WTC11 (cell line): ENCODE results near the gene ATP6V1F. TPM values are rescaled to one million over a fixed set of nuclear protein-coding genes. Genes with fewer than 3 reads are reported as not detected.

Experiments
- ATAC-seq: fragments of 200-7000 bp; cut with Tn5 transposase; 2 replicates; pipeline ENCODE4 v1.10.0; 2021; ENCODE audit warnings: mild to moderate bottlenecking, moderate library complexity
- Bru-seq: library from RNA; stranded (reverse); fragments of 400-500 nt; gene quantifications from one replicate; lab custom pipeline; 2021; lab: Mats Ljungman, UMichigan
- CTCF ChIA-PET: fragments of 300-600 bp; sonication (Branson Sonifier 250); formaldehyde crosslinking; loops from one replicate; lab custom pipeline; 2021; ENCODE audit warnings: antibody characterized with exemption; lab: Charles Lee
- POLR2A ChIA-PET: fragments of 350-600 bp; sonication (Branson Sonifier 250); formaldehyde crosslinking; loops from one replicate; lab custom pipeline; 2021; ENCODE audit warnings: antibody characterized with exemption; lab: Charles Lee
- DNase-seq: peaks from one replicate; pipeline ENCODE4 v3.0.0; 2021; ENCODE audit warnings: low spot score
- H3K27ac Mint-ChIP-seq: 2 replicates; pipeline ENCODE4 v1.8.0; 2021; ENCODE audit warnings: mixed read lengths
- H3K27me3 Mint-ChIP-seq: 2 replicates; pipeline ENCODE4 v1.8.0; 2021; ENCODE audit warnings: low read depth, mild to moderate bottlenecking, moderate library complexity, mixed read lengths
- H3K36me3 Mint-ChIP-seq: 2 replicates; pipeline ENCODE4 v1.8.0; 2021; ENCODE audit warnings: mixed read lengths
- H3K4me1 Mint-ChIP-seq: 2 replicates; pipeline ENCODE4 v1.8.0; 2022; ENCODE audit warnings: mixed read lengths
- H3K4me3 Mint-ChIP-seq: 2 replicates; pipeline ENCODE4 v1.8.0; 2021; ENCODE audit warnings: mild to moderate bottlenecking, moderate library complexity, mixed read lengths
- H3K9me3 Mint-ChIP-seq: 2 replicates; pipeline ENCODE4 v1.8.0; 2021; ENCODE audit warnings: mixed read lengths
- ARID4B ChIP-seq: sonication (generic); formaldehyde crosslinking; IDR thresholded peaks from 2 replicates; pipeline ENCODE4 v1.8.0; 2023; ENCODE audit warnings: missing genetic modification reagents, mild to moderate bottlenecking, borderline replicate concordance
- ATF3 ChIP-seq: sonication (generic); formaldehyde crosslinking; conservative IDR thresholded peaks from 2 replicates; pipeline ENCODE4 v1.8.1; 2022; ENCODE audit warnings: mild to moderate bottlenecking, missing genetic modification reagents
- ATF6 ChIP-seq: sonication (generic); formaldehyde crosslinking; IDR thresholded peaks from 2 replicates; pipeline ENCODE4 v1.8.1; 2023; ENCODE audit warnings: mild to moderate bottlenecking, missing genetic modification reagents
- E2F5 ChIP-seq: sonication (generic); formaldehyde crosslinking; IDR thresholded peaks from 2 replicates; pipeline ENCODE4 v1.8.1; 2022; ENCODE audit warnings: mild to moderate bottlenecking, moderate library complexity, missing genetic modification reagents
- FOXP1 ChIP-seq: sonication (generic); formaldehyde crosslinking; IDR thresholded peaks from 2 replicates; pipeline ENCODE4 v1.8.0; 2022; ENCODE audit warnings: missing genetic modification reagents, mild to moderate bottlenecking, moderate library complexity, borderline replicate concordance
- HMGXB4 ChIP-seq: sonication (generic); formaldehyde crosslinking; IDR thresholded peaks from 2 replicates; pipeline ENCODE4 v1.8.1; 2023; ENCODE audit warnings: mild to moderate bottlenecking, moderate library complexity, missing genetic modification reagents
- SMAD4 ChIP-seq: sonication (generic); formaldehyde crosslinking; IDR thresholded peaks from 2 replicates; pipeline ENCODE4 v1.8.0; 2022; ENCODE audit warnings: mild to moderate bottlenecking, missing genetic modification reagents
- SP1 ChIP-seq: sonication (generic); formaldehyde crosslinking; conservative IDR thresholded peaks from 2 replicates; pipeline ENCODE4 v1.8.1; 2022; ENCODE audit warnings: missing genetic modification reagents
- TEAD1 ChIP-seq: sonication (generic); formaldehyde crosslinking; IDR thresholded peaks from 2 replicates; pipeline ENCODE4 v1.8.0; 2022; ENCODE audit warnings: mild to moderate bottlenecking, missing genetic modification reagents
- ZNF121 ChIP-seq: sonication (generic); formaldehyde crosslinking; IDR thresholded peaks from 2 replicates; pipeline ENCODE4 v1.8.0; 2023; ENCODE audit warnings: missing genetic modification reagents
- ZNF532 ChIP-seq: fragments of 250-450 bp; sonication (Bioruptor Pico); IDR thresholded peaks from 2 replicates; pipeline ENCODE4 v1.9.0; 2021; ENCODE audit warnings: mild to moderate bottlenecking, borderline replicate concordance
- long read RNA-seq, 3 experiments: library from RNA in 1 of 3; library from capped mRNA in 1 of 3; library from polyadenylated mRNA in 1 of 3; unstranded in 2 of 3; stranded (forward) in 1 of 3; transcript quantifications; one replicate each; pipeline ENCODE4 v2.0.0, GENCODE V29; 2021
- total RNA-seq: library from RNA; stranded (reverse); gene quantifications from 3 replicates; pipeline ENCODE4 v1.2.3, GENCODE V29; 2021

The ATP6V1F gene
- 117 to 121 TPM (median 120 TPM) in 3 replicates for total RNA-seq
- Bru-seq, nascent RNA = percentile 75 among the genes with signal in this experiment
- long read RNA-seq, experiment 1, transcript ATP6V1F-201 (2 exons, 704 nt) = major isoform, 132 of 137 reads
- long read RNA-seq, experiment 1, partial matches to known transcripts = 2 of 137 reads
- long read RNA-seq, experiment 1, other reads (novel, unspliced or antisense) = 1 of 137 reads
- long read RNA-seq, experiment 2, transcript ATP6V1F-201 (2 exons, 704 nt) = major isoform, 139 of 150 reads
- long read RNA-seq, experiment 2, partial matches to known transcripts = 6 of 150 reads
- long read RNA-seq, experiment 2, other reads (novel, unspliced or antisense) = 5 of 150 reads
- long read RNA-seq, experiment 3, transcript ATP6V1F-201 (2 exons, 704 nt) = major isoform, 19 of 23 reads
- long read RNA-seq, experiment 3, partial matches to known transcripts = 0 of 23 reads
- long read RNA-seq, experiment 3, other reads (novel, unspliced or antisense) = 3 of 23 reads

- ATAC-seq = peak; percentile 85
- Mint-ChIP-seq H3K36me3 (peaks cover 9% of the 10 kb centered on the region), H3K4me3 (peak within 1 kb of the TSS; percentile 98), H3K27ac (peak within 1 kb of the TSS; percentile 97), H3K4me1 (peaks cover 31% of the 10 kb centered on the region), H3K27me3 (peaks cover 16% of the 10 kb centered on the region)
- DNase-seq = peak; percentile 99
- CTCF ChIA-PET = interaction anchor here (0.6 to 6.6 kb wide), 19 partner anchors 9 to 388 kb away, joined by 3 to 149 read pairs (median 4); partner anchors contain the start of gene IRF5
- peak; percentile 71; the same call in 1 of the 2 replicates for TF ChIP-seq FOXP1 (CRISPR knock-in tag)
- TF ChIP-seq ATF3 (CRISPR knock-in tag) = no peak
- TF ChIP-seq ZNF532 (CRISPR knock-in tag) = no peak
- no peak for TF ChIP-seq ATF6 (CRISPR knock-in tag)
- TF ChIP-seq TEAD1 (CRISPR knock-in tag) = peak; percentile 71; the same call in 1 of the 2 replicates
- TF ChIP-seq ZNF121 (CRISPR knock-in tag) = no peak
- 0 out of 2 replicates have a peak, but pooled peaks have one; percentile 43 for TF ChIP-seq ARID4B (CRISPR knock-in tag)
- TF ChIP-seq E2F5 (CRISPR knock-in tag) = no peak
- TF ChIP-seq SMAD4 (CRISPR knock-in tag) = 0 out of 2 replicates have a peak, but pooled peaks have one; percentile 12
- TF ChIP-seq HMGXB4 = 0 out of 2 replicates have a peak, but pooled peaks have one; percentile 46
- TF ChIP-seq SP1 (CRISPR knock-in tag) = 0 out of 2 replicates have a peak, but pooled peaks have one; percentile 63
- TF ChIP-seq, all 79 proteins: peak for 6
- POLR2A ChIA-PET = interaction anchor here (1.0 to 1.1 kb wide), 2 partner anchors 31 to 48 kb away, joined by 3 read pairs; partner anchors contain the start of gene KCP
- H3K9me3 Mint-ChIP-seq = no peaks in the 10 kb centered on the region
Observed at GRCh38 chr7:128862571-128863432, at the start of gene ATP6V1F. Gene ATP6V1F, plus strand, starts transcription at chr7:128862856. Its CDS starts 49 bp downstream, at chr7:128862905.
